Body of pancreas (tissue), 4 donors: ENCODE results near the gene PPP2R2B.

Source experiments
- POLR2A ChIP-seq, 3 donors: fragments of 450-650 bp; IDR thresholded peaks; one replicate each; pipeline ENCODE4 v1.6.1; 2016; ENCODE audit warnings: antibody characterized with exemption in 3 of 3, mild to moderate bottlenecking in 2 of 3
- TF ChIP-seq, protein P1 (sequence below), 7 experiments: fragments of 450-650 bp in 4 of 7; fragments of 200-600 bp in 3 of 7; sonication (generic) in 3 of 7; IDR thresholded peaks; one replicate each; pipeline ENCODE4 v1.5.1; 2016 to 2019; ENCODE audit warnings: antibody characterized with exemption in 7 of 7

DNA sequence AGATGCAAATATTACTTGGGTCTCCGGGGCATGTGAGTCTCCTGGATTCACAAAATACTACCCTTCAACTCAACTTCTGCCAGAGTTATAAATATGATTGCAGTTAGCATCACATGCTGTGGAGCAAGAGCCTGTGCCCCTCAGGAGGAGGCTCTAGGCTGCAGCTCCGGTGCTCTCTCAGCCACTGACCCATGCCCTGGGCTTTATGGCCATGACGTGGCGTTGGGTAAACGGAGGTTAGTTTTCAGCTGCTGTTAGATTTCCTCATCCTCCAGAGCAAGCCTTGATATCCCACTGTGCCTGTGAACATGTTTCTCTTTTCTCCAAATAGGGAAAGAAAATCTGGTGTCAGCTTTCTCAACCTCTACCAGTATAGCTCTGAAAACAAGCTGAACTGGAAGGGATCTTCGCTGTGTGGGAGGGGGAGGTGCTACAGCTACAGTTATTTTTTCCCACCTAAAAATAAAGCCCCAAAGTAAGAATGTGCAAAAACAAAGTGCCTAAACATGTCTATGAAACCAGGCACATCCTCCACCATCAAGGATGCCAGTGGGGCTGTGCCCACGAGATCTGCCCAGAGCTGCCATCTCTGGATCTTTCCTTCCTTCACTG lies 238.2 kb downstream of the PPP2R2B start:
- no peak for TF ChIP-seq POLR2A (IDR thresholded peaks at IDR 0.05)
- TF ChIP-seq, protein P1, sequence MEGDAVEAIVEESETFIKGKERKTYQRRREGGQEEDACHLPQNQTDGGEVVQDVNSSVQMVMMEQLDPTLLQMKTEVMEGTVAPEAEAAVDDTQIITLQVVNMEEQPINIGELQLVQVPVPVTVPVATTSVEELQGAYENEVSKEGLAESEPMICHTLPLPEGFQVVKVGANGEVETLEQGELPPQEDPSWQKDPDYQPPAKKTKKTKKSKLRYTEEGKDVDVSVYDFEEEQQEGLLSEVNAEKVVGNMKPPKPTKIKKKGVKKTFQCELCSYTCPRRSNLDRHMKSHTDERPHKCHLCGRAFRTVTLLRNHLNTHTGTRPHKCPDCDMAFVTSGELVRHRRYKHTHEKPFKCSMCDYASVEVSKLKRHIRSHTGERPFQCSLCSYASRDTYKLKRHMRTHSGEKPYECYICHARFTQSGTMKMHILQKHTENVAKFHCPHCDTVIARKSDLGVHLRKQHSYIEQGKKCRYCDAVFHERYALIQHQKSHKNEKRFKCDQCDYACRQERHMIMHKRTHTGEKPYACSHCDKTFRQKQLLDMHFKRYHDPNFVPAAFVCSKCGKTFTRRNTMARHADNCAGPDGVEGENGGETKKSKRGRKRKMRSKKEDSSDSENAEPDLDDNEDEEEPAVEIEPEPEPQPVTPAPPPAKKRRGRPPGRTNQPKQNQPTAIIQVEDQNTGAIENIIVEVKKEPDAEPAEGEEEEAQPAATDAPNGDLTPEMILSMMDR (IDR thresholded peaks at IDR 0.05): no peak
